Forelimb muscle (tissue), 1 donor: Measurements from ENCODE around the gene RFPL2. TPM values are rescaled to one million over a fixed set of nuclear protein-coding genes. Genes with fewer than 3 reads are reported as not detected.
A peak's percentile ranks its signal among the peaks of the same experiment; 100 is the strongest.

Experiments used
- DNase-seq: peaks from one replicate; pipeline ENCODE4 v3.0.0-alpha.2; 2013; ENCODE audit warnings: low read depth
- polyA plus RNA-seq: library from polyadenylated mRNA; unstranded; fragments of 120-200 nt; gene quantifications from one replicate; pipeline ENCODE4 v1.2.1, GENCODE V29; 2013; ENCODE audit not compliant: insufficient read length

Gene RFPL2
- 0.16 TPM for polyA plus RNA-seq

- no peak for DNase-seq
Observed at GRCh38 chr22:32204856-32205722, at the start of gene RFPL2. TSS of gene RFPL2 (minus strand) at chr22:32205073. CDS start at chr22:32202451, 2,622 bp downstream.

- DNase-seq, result no peak
Observed at GRCh38 chr22:32249231-32249630, 44.4 kb upstream of the RFPL2 start.

GRCh38 chr22:32248276-32248675 is 43.4 kb upstream of the RFPL2 start:
- no peak for DNase-seq

GRCh38 chr22:32246166-32246565 is 41.3 kb upstream of the RFPL2 start:
- DNase-seq, result no peak

GRCh38 chr22:32245042-32245441 is 40.2 kb upstream of the RFPL2 start:
- no peak for DNase-seq

GRCh38 chr22:32244547-32244946 is 39.7 kb upstream of the RFPL2 start:
- DNase-seq, result no peak

GRCh38 chr22:32240461-32240860 is 35.6 kb upstream of the RFPL2 start:
- DNase-seq, result no peak

- no peak for DNase-seq
Observed at GRCh38 chr22:32237906-32238305, 33.0 kb upstream of the RFPL2 start.

GRCh38 chr22:32236970-32237369 is 32.1 kb upstream of the RFPL2 start:
- no peak for DNase-seq

- no peak for DNase-seq
Observed at GRCh38 chr22:32233091-32233490, 28.2 kb upstream of the RFPL2 start.

GRCh38 chr22:32232191-32232830 is 27.4 kb upstream of the RFPL2 start:
- no peak for DNase-seq

GRCh38 chr22:32226326-32227104 is 21.6 kb upstream of the RFPL2 start:
- no peak for DNase-seq

- peak; percentile 53 for DNase-seq
Observed at GRCh38 chr22:32222991-32223390, 18.1 kb upstream of the RFPL2 start.

GRCh38 chr22:32219026-32219425 is 14.2 kb upstream of the RFPL2 start:
- no peak for DNase-seq

- no peak for DNase-seq
Observed at GRCh38 chr22:32218470-32218869, 13.6 kb upstream of the RFPL2 start.

- no peak for DNase-seq
Observed at GRCh38 chr22:32217465-32217864, 12.6 kb upstream of the RFPL2 start.

- no peak for DNase-seq
Observed at GRCh38 chr22:32216911-32217310, 12.0 kb upstream of the RFPL2 start.

- no peak for DNase-seq
Observed at GRCh38 chr22:32211011-32211410, 6.1 kb upstream of the RFPL2 start.

GRCh38 chr22:32208681-32209080 is 3.8 kb upstream of the RFPL2 start:
- no peak for DNase-seq

- no peak for DNase-seq
Observed at GRCh38 chr22:32207971-32208480, 3.2 kb upstream of the RFPL2 start.

GRCh38 chr22:32206774-32207758 is 2.2 kb upstream of the RFPL2 start:
- no peak for DNase-seq
